DMS114 treated with DMSO at 0.1 percent for 48 hours (cell line): ENCODE measurements around the gene REEP1.
"Not testable (repeated sequence)": the region's sequence is repeated elsewhere in the genome, so short reads cannot be mapped to it uniquely, and the experiment has no call there.

Experiments
- DNase-seq: peaks from one replicate; lab custom pipeline; 2025; ENCODE audit not compliant: unreplicated experiment; lab: John Stamatoyannopoulos, UW

Gene REEP1

DNA sequence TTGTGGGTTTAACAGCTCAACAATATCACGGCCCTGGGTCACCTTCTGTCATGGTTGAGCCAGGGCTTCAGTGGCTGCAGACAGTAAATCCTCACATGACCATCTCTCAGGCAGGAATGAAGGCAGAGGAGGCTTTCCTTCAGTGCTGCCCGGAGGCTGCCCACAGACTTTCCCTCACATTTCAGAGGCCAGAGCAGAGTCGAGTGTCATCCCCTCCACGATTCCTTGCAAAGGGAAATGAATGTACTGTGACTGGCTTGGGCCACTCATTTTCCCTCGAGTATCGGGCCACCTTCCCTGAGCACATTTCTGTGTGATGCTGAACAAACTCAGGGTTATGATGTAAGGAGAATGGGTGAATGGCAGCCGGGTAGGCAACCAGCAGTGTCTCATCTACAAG is 10.0 kb upstream of the REEP1 start:
- no peak for DNase-seq

- DNase-seq = not testable (repeated sequence)
Observed at GRCh38 chr2:86345783-86346370, 8.5 kb upstream of the REEP1 start.

GRCh38 chr2:86344404-86344803 is 7.0 kb upstream of the REEP1 start:
- DNase-seq = no peak

DNA sequence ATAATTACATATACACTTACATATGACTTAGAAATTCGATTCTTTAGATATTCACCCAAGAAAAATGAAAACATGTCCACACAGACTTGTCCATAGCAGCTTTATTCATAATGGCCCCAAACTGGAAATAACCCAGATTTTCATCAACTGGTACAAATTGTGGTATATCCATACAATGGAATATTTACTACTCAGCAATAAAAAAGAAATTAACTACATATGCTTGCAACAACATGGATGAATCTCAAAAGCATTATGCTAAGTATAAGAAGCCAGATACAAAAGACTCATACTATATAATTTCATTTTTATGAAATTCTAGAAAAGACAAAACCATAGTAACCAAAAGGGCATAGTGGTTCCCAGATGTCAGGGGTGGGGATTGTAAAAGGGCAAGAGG is 5.1 kb upstream of the REEP1 start:
- DNase-seq = no peak

- DNase-seq = no peak
Observed at GRCh38 chr2:86341470-86341869, 4.0 kb upstream of the REEP1 start.

DNA sequence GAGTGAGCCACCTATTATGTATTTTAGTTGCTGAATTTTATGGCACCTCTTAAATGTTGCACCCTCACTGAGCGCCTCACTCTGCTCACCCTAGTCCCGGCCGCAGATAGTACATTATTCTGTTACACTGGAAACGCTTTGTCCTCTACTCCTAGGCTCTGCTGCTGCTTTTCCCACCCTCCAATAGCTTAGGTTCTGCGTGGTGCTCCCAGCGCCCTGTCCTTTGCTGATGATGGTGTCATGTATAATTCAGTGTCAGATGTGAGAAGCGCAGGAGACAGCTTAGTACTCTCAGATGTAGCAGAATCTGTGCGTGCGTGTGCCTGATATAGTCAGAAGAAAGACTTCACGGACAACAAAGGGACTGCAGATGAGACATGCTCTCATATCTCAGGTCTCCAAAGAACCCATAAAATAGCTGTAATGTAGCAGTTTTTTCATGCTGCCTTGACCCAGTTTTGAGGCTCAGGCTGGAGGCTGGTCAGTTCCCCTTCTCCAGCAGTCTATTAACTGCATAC is 1.4 kb upstream of the REEP1 start:
- DNase-seq = no peak

GRCh38 chr2:86336675-86337243 is 667 bp downstream of the REEP1 start:
- no peak for DNase-seq

DNA sequence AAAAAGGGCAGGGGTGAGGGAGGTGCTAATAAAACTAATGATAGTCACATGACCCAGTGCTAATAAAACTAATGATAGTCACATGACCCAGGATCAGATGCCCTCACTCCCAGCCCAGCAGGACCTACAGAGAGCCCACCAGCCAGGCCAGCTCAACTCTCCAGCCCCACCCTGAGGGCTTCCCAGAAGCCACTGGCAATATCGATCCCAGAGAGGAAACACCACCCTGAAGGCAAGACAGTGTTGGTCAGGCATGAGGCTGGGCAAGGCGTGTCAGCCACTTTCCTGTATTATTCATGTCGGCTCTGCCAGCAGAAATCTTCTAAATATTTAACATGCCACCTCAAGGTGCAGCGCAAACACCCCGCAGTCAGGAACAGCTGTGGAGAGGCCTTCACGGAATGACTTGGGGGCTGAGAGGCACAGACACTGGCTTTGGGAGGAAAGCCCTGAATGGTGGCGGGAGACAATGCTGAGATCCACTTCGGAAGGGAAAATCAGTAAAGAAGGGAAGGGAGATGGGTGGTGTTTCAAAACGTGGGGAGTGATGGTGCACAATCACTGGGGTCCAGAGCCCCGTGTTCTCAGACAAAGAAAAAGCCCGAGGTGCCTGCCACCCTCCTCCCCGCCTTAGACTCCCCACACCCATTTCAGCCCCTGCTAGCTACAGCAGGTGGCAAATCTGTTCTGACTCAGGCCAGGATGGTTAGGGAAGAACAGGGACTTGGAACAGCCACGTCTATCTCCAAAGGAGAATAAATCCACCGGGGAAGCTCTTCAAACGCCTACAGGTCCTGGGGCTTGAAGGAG is 1.4 kb downstream of the REEP1 start:
- DNase-seq = no peak

DNA sequence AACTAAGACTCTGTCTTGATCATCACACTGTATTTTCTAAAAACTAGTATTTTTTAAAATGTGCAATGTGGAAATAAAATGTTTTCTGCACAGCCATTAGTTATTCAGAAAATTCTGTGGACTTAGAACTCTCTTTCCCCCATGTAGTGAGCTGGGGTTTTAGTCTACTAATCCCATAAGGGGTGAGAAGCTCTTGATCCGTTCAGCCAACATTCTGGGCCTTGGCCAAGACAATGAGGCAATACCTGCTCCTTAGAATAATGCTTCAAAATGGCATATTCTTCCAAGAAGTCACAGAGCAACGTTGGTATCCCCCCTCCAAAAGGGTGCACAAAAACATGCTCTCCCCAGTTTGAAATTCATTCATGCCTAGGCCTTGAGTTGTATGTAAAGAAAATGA is 4.0 kb downstream of the REEP1 start:
- DNase-seq = no peak

- no peak for DNase-seq
Observed at GRCh38 chr2:86332654-86333053, 4.8 kb downstream of the REEP1 start.

GRCh38 chr2:86331384-86331783 is 6.0 kb downstream of the REEP1 start:
- DNase-seq = no peak

GRCh38 chr2:86330001-86330400 is 7.4 kb downstream of the REEP1 start:
- DNase-seq = no peak

GRCh38 chr2:86323273-86324021 is 14.0 kb downstream of the REEP1 start:
- no peak for DNase-seq

- no peak for DNase-seq
Observed at GRCh38 chr2:86319700-86320580, 17.5 kb downstream of the REEP1 start.

DNA sequence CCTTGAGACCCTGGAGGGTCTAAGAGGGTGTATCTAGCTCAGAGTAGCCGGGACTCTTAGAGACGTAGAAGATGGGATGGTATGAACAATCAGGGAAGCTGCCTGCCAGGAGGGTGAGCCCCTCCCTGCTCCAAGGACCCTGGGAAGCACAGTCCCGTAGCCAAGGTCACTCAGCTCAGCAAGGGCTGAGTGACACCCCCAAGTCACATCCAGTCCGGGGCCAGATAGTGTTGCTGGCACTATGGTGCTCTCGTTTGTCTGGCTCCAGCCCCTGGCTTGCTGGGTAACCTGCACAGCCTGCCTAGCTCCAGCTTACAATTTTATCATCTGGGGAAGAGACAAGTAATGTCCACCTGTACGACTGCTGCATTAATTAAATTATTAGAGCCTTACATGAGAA is 22.3 kb downstream of the REEP1 start:
- no peak for DNase-seq

- no peak for DNase-seq
Observed at GRCh38 chr2:86314125-86314524, 23.3 kb downstream of the REEP1 start.

DNA sequence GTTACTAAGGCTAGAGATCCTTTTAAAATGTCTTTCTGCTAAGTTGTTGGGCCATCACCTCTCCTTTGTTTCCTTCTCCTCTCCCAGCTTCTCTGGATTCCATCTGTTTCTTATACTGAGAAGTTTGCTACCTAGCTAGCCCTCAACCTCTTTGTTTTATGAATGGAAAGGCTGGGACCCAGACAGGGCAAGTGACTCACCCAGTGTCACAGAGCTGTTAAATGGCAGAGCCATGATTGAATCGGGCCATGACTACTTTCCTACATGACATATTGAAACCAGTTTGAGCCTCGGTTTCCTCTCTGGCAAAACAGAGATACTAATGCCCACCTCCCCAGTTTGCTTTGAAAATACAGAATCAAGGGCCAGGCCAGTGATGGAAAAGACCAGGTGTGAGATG is 24.1 kb downstream of the REEP1 start:
- DNase-seq = no peak

- no peak for DNase-seq
Observed at GRCh38 chr2:86311879-86312278, 25.5 kb downstream of the REEP1 start.

DNA sequence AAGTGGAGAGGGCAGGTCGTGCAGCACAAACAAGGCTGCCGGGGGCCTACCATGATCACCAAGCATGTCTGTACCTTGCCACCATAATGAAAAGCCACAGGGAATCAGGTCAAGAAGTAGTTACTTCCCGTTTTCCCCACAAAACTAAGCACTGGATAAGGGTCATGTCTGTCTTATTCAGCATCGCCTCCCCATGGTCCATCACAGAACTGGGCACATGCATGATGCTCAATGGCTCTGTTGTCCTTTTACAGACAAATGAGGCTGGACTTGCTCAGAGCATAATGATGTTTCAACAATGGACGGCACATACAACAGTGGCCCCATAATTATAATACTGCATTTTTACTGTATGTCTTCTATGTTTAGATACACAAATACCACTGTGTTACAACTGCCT is 27.5 kb downstream of the REEP1 start:
- no peak for DNase-seq

- no peak for DNase-seq
Observed at GRCh38 chr2:86308984-86309695, 28.3 kb downstream of the REEP1 start.
